ENCODE measurements around the gene INCA1.
A peak's percentile ranks its signal among the peaks of the same experiment; 100 is the strongest.

Gene INCA1

GRCh38 chr17:4968486-4969046, 28.8 kb downstream of the INCA1 start:
- peaks cover 38% of the 10 kb centered on the region for H3K36me3 ChIP-seq
- H3K27me3 ChIP-seq (ENCODE audit: insufficient read depth, low read depth, severe bottlenecking): no peaks in the 10 kb centered on the region
- H3K9me3 ChIP-seq (ENCODE audit: severe bottlenecking): no peaks in the 10 kb centered on the region
- H3K27ac ChIP-seq: peak overlapping the region; percentile 91
- TF ChIP-seq CTCF (IDR thresholded peaks at IDR 0.05; ENCODE audit: low read depth, low read length): no peak
- H3K4me3 ChIP-seq (ENCODE audit: low read depth, low read length): peak overlapping the region; percentile 65
- peak; percentile 44 for DNase-seq

GRCh38 chr17:4967539-4968485, 29.5 kb downstream of the INCA1 start, which contains the start of gene SPAG7:
Gene SPAG7 (minus strand): TSS chr17:4967817. CDS start chr17:4967804, 13 bp downstream.
- peak; percentile 93 for DNase-seq
- Histone ChIP-seq H3K36me3 (peaks cover 32% of the 10 kb centered on the region), H3K4me3 (ENCODE audit: low read depth, low read length) (peak within 1 kb of the TSS; percentile 65), H3K9me3 (ENCODE audit: severe bottlenecking) (no peaks in the 10 kb centered on the region), H3K27ac (peak within 1 kb of the TSS; percentile 91), H3K27me3 (ENCODE audit: insufficient read depth, low read depth, severe bottlenecking) (no peaks in the 10 kb centered on the region)
- no peak for TF ChIP-seq CTCF (IDR thresholded peaks at IDR 0.05; ENCODE audit: low read depth, low read length)

- H3K4me3 ChIP-seq (ENCODE audit: low read depth, low read length): peak overlapping the region; percentile 65
- TF ChIP-seq CTCF (IDR thresholded peaks at IDR 0.05; ENCODE audit: low read depth, low read length): no peak
- peak; percentile 99 for DNase-seq
- H3K27me3 ChIP-seq (ENCODE audit: insufficient read depth, low read depth, severe bottlenecking): no peaks in the 10 kb centered on the region
- H3K9me3 ChIP-seq (ENCODE audit: severe bottlenecking): no peaks in the 10 kb centered on the region
- peak overlapping the region; percentile 91 for H3K27ac ChIP-seq
- H3K36me3 ChIP-seq: peaks cover 24% of the 10 kb centered on the region
These were observed 30.3 kb downstream of the INCA1 start for GRCh38 chr17:4966844-4967538.

GRCh38 chr17:4965311-4965986, 31.9 kb downstream of the INCA1 start:
- Histone ChIP-seq H3K4me3 (ENCODE audit: low read depth, low read length) (no peak overlapping the region), H3K9me3 (ENCODE audit: severe bottlenecking) (no peaks in the 10 kb centered on the region), H3K27me3 (ENCODE audit: insufficient read depth, low read depth, severe bottlenecking) (no peaks in the 10 kb centered on the region), H3K36me3 (peaks cover 24% of the 10 kb centered on the region), H3K27ac (no peak overlapping the region)
- no peak for TF ChIP-seq CTCF (IDR thresholded peaks at IDR 0.05; ENCODE audit: low read depth, low read length)
- DNase-seq: no peak

GRCh38 chr17:4960279-4960922, 36.9 kb downstream of the INCA1 start:
- no peak overlapping the region for H3K27ac ChIP-seq

More at GRCh38 chr17:4960279-4960922, 36.9 kb downstream of the INCA1 start:
- no peak overlapping the region for H3K4me3 ChIP-seq (ENCODE audit: low read depth, low read length)
- DNase-seq: no peak
- no peak for TF ChIP-seq CTCF (IDR thresholded peaks at IDR 0.05; ENCODE audit: low read depth, low read length)
- no peaks in the 10 kb centered on the region for H3K27me3 ChIP-seq (ENCODE audit: insufficient read depth, low read depth, severe bottlenecking)
- peaks cover 12% of the 10 kb centered on the region for H3K36me3 ChIP-seq
- H3K9me3 ChIP-seq (ENCODE audit: severe bottlenecking): no peaks in the 10 kb centered on the region
